ENCODE data around the gene SUPT3H. TPM values are rescaled to one million over a fixed set of nuclear protein-coding genes. Genes with fewer than 3 reads are reported as not detected.

Gene SUPT3H
- polyA plus RNA-seq, 3 donors = 2.4 to 3.5 (median 2.5) TPM

DNA sequence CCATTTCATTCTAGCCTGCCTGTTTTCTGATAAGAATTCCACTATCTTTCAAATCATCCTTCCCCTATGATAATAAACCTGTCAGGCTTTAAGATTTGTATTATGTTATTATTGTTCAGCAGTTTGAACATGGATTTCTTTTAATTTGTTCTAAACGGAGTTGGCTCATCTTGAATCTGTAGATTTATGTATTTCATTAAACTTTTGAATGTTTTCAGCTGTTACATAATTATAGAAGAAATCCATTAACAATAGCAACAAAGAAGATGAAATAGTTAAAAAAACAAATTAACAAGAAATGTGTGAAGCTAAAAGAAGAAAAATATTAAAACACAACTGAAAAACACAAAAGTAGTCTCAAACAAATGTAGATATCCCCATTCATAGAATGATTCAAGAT, 273.3 kb downstream of the SUPT3H start:
- Histone ChIP-seq H2AFZ (ENCODE audit: insufficient read depth, low read depth, low read length, poor library complexity, severe bottlenecking) (no peak overlapping the region), H3K27me3 (ENCODE audit: control insufficient read depth in 2 of 2, insufficient read depth in 2 of 2, low read length in 2 of 2) (no peaks in the 10 kb centered on the region), H3K9ac (ENCODE audit: insufficient read depth, low read length, poor library complexity, severe bottlenecking) (no peak overlapping the region), H3K4me1 (ENCODE audit: control insufficient read depth in 1 of 2, insufficient read depth in 2 of 2, low read length in 2 of 2) (no peaks in the 10 kb centered on the region), H3K4me3 (replicated peaks in 1 of 3; ENCODE audit: low read depth in 2 of 3, low read length in 3 of 3) (no peak overlapping the region), H3K4me2 (replicated peaks; ENCODE audit: extremely low read depth, low read length, poor library complexity, severe bottlenecking) (no peak overlapping the region), H4K20me1 (ENCODE audit: insufficient read depth, low read length) (no peaks in the 10 kb centered on the region), H3K27ac (ENCODE audit: low read depth in 1 of 2, low read length in 2 of 2) (no peak overlapping the region), H3K9me3 (replicated peaks in 1 of 2; ENCODE audit: control insufficient read depth in 1 of 2, insufficient read depth in 1 of 2, low read length in 2 of 2) (no peaks in the 10 kb centered on the region), H3K79me2 (ENCODE audit: insufficient read depth, low read length) (no peaks in the 10 kb centered on the region), H3K36me3 (replicated peaks in 1 of 2; ENCODE audit: control insufficient read depth in 1 of 2, insufficient read depth in 2 of 2, low read length in 2 of 2) (no peaks in the 10 kb centered on the region)
- no peaks in the 10 kb centered on the region for H3K4me1 Mint-ChIP-seq
- peaks cover 0 to 2% (median 0%) of the 10 kb centered on the region in 7 donors for H3K9me3 Mint-ChIP-seq
- H3K27ac Mint-ChIP-seq = no peak overlapping the region
- TF ChIP-seq, protein P1, sequence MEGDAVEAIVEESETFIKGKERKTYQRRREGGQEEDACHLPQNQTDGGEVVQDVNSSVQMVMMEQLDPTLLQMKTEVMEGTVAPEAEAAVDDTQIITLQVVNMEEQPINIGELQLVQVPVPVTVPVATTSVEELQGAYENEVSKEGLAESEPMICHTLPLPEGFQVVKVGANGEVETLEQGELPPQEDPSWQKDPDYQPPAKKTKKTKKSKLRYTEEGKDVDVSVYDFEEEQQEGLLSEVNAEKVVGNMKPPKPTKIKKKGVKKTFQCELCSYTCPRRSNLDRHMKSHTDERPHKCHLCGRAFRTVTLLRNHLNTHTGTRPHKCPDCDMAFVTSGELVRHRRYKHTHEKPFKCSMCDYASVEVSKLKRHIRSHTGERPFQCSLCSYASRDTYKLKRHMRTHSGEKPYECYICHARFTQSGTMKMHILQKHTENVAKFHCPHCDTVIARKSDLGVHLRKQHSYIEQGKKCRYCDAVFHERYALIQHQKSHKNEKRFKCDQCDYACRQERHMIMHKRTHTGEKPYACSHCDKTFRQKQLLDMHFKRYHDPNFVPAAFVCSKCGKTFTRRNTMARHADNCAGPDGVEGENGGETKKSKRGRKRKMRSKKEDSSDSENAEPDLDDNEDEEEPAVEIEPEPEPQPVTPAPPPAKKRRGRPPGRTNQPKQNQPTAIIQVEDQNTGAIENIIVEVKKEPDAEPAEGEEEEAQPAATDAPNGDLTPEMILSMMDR (IDR thresholded peaks at IDR 0.05) = no peak
- intact Hi-C loops (cut with micrococcal nuclease) = no loop called here
- no CpG with 5 or more reads among the region's 1 CpG for WGBS (ENCODE audit: insufficient coverage)
- no peak overlapping the region for H3K4me3 Mint-ChIP-seq
- no peak for DNase-seq
- peaks cover 0 to 2% of the 10 kb centered on the region in 2 donors for H3K36me3 Mint-ChIP-seq
- peaks cover 0 to 1% (median 0%) of the 10 kb centered on the region in 3 donors for H3K27me3 Mint-ChIP-seq (ENCODE audit: low read depth in 3 of 3)

DNA sequence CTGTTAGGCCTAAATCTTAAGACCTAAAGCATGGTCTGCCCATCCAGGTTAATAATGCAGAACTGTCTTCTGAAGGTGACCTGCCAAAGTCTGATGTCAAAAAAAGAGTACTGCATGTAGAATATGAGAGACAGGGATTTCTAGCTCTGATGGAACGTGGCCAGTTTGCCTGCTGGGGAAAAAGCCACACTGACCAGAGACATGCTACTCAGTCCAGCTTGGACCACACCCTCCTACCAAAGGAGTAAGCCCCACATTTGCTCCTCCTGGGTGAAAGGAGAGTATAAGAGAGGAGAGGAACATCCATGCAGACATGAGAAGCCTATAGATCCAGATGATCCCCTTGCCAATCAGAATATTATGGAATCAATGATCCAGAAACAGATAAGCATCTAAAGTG, 279.5 kb downstream of the SUPT3H start:
- intact Hi-C loops (cut with micrococcal nuclease) = no loop called here

More for the DNA sequence above, 279.5 kb downstream of the SUPT3H start:
- no peak overlapping the region for H3K27ac Mint-ChIP-seq
- no peak overlapping the region for H2AFZ ChIP-seq (ENCODE audit: insufficient read depth, low read depth, low read length, poor library complexity, severe bottlenecking)
- H3K27ac ChIP-seq (ENCODE audit: low read depth in 1 of 2, low read length in 2 of 2) = no peak overlapping the region
- no peak overlapping the region for H3K4me2 ChIP-seq (replicated peaks; ENCODE audit: extremely low read depth, low read length, poor library complexity, severe bottlenecking)
- no peaks in the 10 kb centered on the region for H3K27me3 ChIP-seq (ENCODE audit: control insufficient read depth in 2 of 2, insufficient read depth in 2 of 2, low read length in 2 of 2)
- no peaks in the 10 kb centered on the region for H3K79me2 ChIP-seq (ENCODE audit: insufficient read depth, low read length)
- no peaks in the 10 kb centered on the region for H4K20me1 ChIP-seq (ENCODE audit: insufficient read depth, low read length)
- no peaks in the 10 kb centered on the region for H3K4me1 Mint-ChIP-seq
- H3K4me3 Mint-ChIP-seq = no peak overlapping the region
- H3K9me3 Mint-ChIP-seq = peaks cover 0 to 3% (median 0%) of the 10 kb centered on the region in 7 donors
- TF ChIP-seq, protein P1 (IDR thresholded peaks at IDR 0.05) = no peak
- H3K9ac ChIP-seq (ENCODE audit: insufficient read depth, low read length, poor library complexity, severe bottlenecking) = no peak overlapping the region
- H3K36me3 ChIP-seq (replicated peaks in 1 of 2; ENCODE audit: control insufficient read depth in 1 of 2, insufficient read depth in 2 of 2, low read length in 2 of 2) = no peaks in the 10 kb centered on the region
- no peaks in the 10 kb centered on the region for H3K9me3 ChIP-seq (replicated peaks in 1 of 2; ENCODE audit: control insufficient read depth in 1 of 2, insufficient read depth in 1 of 2, low read length in 2 of 2)
- no peaks in the 10 kb centered on the region for H3K4me1 ChIP-seq (ENCODE audit: control insufficient read depth in 1 of 2, insufficient read depth in 2 of 2, low read length in 2 of 2)
- WGBS (ENCODE audit: insufficient coverage) = no CpG with 5 or more reads among the region's 1 CpG
- H3K27me3 Mint-ChIP-seq (ENCODE audit: low read depth in 3 of 3) = peaks cover 0 to 3% (median 0%) of the 10 kb centered on the region in 3 donors
- peaks cover 0 to 2% of the 10 kb centered on the region in 2 donors for H3K36me3 Mint-ChIP-seq
- DNase-seq = no peak
- H3K4me3 ChIP-seq (replicated peaks in 1 of 3; ENCODE audit: low read depth in 2 of 3, low read length in 3 of 3) = no peak overlapping the region
